Measurements from ENCODE around the gene SLC46A3. TPM values are rescaled to one million over a fixed set of nuclear protein-coding genes. Genes with fewer than 3 reads are reported as not detected.

Gene SLC46A3
- total and polyA plus RNA-seq, 2 of the 13 experiments (the other 11 are each of a cell fraction or from before 2014, with no cell fraction given), result not detected

DNA sequence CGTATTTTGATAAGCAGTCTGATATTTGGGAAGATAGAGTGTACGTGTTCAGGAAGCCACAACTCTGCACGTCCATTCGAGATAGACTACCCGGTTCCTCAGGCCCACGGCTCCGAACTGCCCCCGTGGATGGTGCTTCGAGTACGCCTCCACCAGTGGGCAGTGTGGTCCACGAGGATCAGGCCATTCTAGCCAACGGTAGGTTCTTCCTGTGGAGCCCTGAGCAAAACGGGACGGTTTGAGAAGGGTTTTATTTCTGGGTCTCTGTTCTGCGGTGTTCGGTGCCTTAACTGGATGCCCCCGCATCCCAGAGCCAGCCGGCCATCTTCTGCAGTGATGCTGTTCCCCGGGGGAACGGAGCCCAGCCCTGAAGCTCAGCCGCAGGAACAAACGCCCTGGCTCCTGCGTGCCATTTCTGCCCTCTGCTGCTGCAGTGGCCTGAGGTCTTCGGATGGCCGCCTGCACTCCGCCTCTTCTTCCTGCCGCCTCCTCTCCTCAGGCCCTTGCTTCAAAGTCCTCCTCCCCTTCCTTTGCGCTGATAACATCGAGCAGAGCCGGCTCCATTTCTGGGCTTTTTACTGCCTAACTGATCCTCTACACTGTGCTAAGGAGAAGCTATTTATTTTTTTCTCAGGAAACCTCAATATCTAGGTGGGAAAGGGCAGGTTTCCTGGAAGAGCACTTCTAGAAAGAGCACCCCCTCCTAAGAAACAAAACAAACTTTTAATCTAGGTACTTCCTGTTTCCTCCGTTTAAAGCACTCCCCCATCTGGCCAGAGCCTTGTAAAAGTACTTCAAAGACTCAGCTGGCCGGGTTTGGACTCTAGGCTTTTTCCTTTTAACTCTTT lies 36.2 kb upstream of the SLC46A3 start:
- POLR2A ChIA-PET, result interaction anchor here (0.6 kb wide), 1 partner anchor 790 kb away, joined by 6 read pairs; no protein-coding TSS in a partner anchor
- no peaks in the 10 kb centered on the region for H3K79me2 ChIP-seq (ENCODE audit: insufficient read depth, low read length)
- DNase-seq (ENCODE audit: low spot score), result peak; percentile 11
- no peaks in the 10 kb centered on the region for H3K36me3 ChIP-seq (replicated peaks in 1 of 2; ENCODE audit: control insufficient read depth in 1 of 2, insufficient read depth in 2 of 2, low read length in 2 of 2)
- whole genome bisulfite sequencing (ENCODE audit: low lambda C conversion rate), result 78% methylated on average over 20 of the region's 32 CpGs
- H3K4me2 ChIP-seq (ENCODE audit: low read depth, low read length), result peak overlapping the region; percentile 12; the same call in 1 of the 2 replicates
- no peak overlapping the region for H3K27ac ChIP-seq (ENCODE audit: extremely low read length, insufficient read depth, low read length)
- H3K4me3 ChIP-seq (replicated peaks in 1 of 3; ENCODE audit: insufficient read depth in 1 of 3, low read depth in 2 of 3, low read length in 3 of 3), result no peak overlapping the region
- no TSS peak for BruUV-seq (replicated peaks)
- no peaks in the 10 kb centered on the region; a peak in 1 of 5 replicates for H3K27me3 ChIP-seq (ENCODE audit: control insufficient read depth in 1 of 2, insufficient read depth in 2 of 2, low read length in 2 of 2)
- H3K9ac ChIP-seq (ENCODE audit: insufficient read depth, low read depth, low read length), result no peak overlapping the region
- in situ Hi-C loops (cut with HindIII; ENCODE audit: extremely low pct_ligation_motif_present, low pct_unique_long_range_greater_than_20kb) (no loop called here), intact Hi-C loops (cut with micrococcal nuclease; ENCODE audit: unreplicated experiment) (no loop called here)
- FAIRE-seq, result no peak
- TF ChIP-seq CENPX (CRISPR knock-in tag; IDR thresholded peaks at IDR 0.05) (no peak), ZNF652 (CRISPR knock-in tag; IDR thresholded peaks at IDR 0.05; ENCODE audit: borderline replicate concordance, low read depth) (peak; percentile 63; the same call in 1 of the 2 replicates), GABPB1 (CRISPR knock-in tag; IDR thresholded peaks at IDR 0.05) (peak; percentile 14; the same call in 1 of the 2 replicates), ZNF333 (CRISPR knock-in tag; IDR thresholded peaks at IDR 0.05; ENCODE audit: borderline replicate concordance) (no peak), GABPA (IDR thresholded peaks at IDR 0.05; ENCODE audit: low read depth, low read length) (no peak), GABPA (CRISPR knock-in tag; IDR thresholded peaks at IDR 0.05; ENCODE audit: low read depth) (peak; percentile 35; the same call in 1 of the 2 replicates), RFX5 (IDR thresholded peaks at IDR 0.05; ENCODE audit: low read depth, low read length) (no peak)
- TF ChIP-seq, protein P1, sequence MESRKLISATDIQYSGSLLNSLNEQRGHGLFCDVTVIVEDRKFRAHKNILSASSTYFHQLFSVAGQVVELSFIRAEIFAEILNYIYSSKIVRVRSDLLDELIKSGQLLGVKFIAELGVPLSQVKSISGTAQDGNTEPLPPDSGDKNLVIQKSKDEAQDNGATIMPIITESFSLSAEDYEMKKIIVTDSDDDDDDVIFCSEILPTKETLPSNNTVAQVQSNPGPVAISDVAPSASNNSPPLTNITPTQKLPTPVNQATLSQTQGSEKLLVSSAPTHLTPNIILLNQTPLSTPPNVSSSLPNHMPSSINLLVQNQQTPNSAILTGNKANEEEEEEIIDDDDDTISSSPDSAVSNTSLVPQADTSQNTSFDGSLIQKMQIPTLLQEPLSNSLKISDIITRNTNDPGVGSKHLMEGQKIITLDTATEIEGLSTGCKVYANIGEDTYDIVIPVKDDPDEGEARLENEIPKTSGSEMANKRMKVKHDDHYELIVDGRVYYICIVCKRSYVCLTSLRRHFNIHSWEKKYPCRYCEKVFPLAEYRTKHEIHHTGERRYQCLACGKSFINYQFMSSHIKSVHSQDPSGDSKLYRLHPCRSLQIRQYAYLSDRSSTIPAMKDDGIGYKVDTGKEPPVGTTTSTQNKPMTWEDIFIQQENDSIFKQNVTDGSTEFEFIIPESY (CRISPR knock-in tag; IDR thresholded peaks at IDR 0.05), result peak; percentile 77
- no peaks in the 10 kb centered on the region for H3K4me1 ChIP-seq (ENCODE audit: insufficient read depth, low read length)
- no peak; the same call in 1 of the 3 replicates for ATAC-seq
- H4K20me1 ChIP-seq (ENCODE audit: insufficient read depth, low read length), result no peaks in the 10 kb centered on the region
- H3K9me3 ChIP-seq (ENCODE audit: low read length), result peaks cover 20% of the 10 kb centered on the region
- peak overlapping the region; percentile 78 for H2AFZ ChIP-seq (ENCODE audit: low read length)
- CTCF ChIA-PET (ENCODE audit: low intra/inter-chr PET ratio, low total read pairs), result no interaction called here
